OCI-LY3 (cell line): ENCODE data around the gene GTPBP6.

Source experiments
- CTCF ChIP-seq: fragments of 200-600, 300-600 bp; sonication (generic); IDR thresholded peaks from 2 replicates; pipeline ENCODE4 v1.5.1; 2014; ENCODE audit warnings: antibody characterized with exemption, low read length, low read depth
- EZH2phosphoT487 ChIP-seq: fragments of 200-600 bp; shearing (Covaris generic); IDR thresholded peaks from 2 replicates; pipeline ENCODE4 v1.6.1; 2018; ENCODE audit warnings: antibody characterized with exemption, mixed run types, low read depth

- TF ChIP-seq CTCF (no peak), EZH2phosphoT487 (no peak)
These were observed 48.8 kb upstream of the GTPBP6 start for GRCh38 chrX:367349-367748.
